LHCN-M2 (cell line): ENCODE data around the gene CMTM2. TPM values are rescaled to one million over a fixed set of nuclear protein-coding genes. Genes with fewer than 3 reads are reported as not detected.
"Not testable (repeated sequence)": the region's sequence is repeated elsewhere in the genome, so short reads cannot be mapped to it uniquely, and the experiment has no call there.

Experiments
- DNase-seq: peaks from one replicate; pipeline ENCODE4 v3.0.0-alpha.2; 2012; ENCODE audit warnings: low read depth
- total RNA-seq: library from RNA; depleted of rRNA; stranded (reverse); fragments of >200 nt; gene quantifications from 2 replicates; pipeline ENCODE4 v1.2.3, GENCODE V29; 2014

The CMTM2 gene
- total RNA-seq, 1 experiment from 2014 or later: not detected

- peak; percentile 86 for DNase-seq
Measured at GRCh38 chr16:66552286-66553177, 26.7 kb upstream of the CMTM2 start, which contains the start of gene CKLF. CKLF (plus strand) TSS chr16:66552576; CDS start chr16:66552716, 140 bp downstream.

DNA sequence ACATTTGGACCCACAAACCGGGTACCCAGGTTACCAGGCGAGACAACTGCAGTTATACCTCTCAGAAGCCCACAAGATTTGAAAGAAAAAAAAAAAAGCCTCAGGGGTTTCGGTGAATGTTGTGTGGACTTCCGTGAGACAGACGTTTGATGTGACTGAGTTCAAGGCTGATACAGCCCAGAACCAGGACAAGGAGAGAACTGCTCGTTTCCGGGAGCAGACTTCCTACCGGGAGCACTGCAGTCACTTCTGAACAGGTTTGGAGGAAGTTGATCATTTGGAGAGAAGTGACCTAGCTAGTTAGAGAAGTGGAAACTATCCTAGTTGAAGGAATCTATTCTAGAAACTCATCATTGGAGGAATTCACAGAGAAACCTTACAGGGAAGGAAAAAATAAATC, 26.0 kb upstream of the CMTM2 start:
- no peak for DNase-seq

- DNase-seq: no peak
Measured at GRCh38 chr16:66554021-66554420, 25.2 kb upstream of the CMTM2 start.

- no peak for DNase-seq
Measured at GRCh38 chr16:66554495-66554894, 24.8 kb upstream of the CMTM2 start.

DNA sequence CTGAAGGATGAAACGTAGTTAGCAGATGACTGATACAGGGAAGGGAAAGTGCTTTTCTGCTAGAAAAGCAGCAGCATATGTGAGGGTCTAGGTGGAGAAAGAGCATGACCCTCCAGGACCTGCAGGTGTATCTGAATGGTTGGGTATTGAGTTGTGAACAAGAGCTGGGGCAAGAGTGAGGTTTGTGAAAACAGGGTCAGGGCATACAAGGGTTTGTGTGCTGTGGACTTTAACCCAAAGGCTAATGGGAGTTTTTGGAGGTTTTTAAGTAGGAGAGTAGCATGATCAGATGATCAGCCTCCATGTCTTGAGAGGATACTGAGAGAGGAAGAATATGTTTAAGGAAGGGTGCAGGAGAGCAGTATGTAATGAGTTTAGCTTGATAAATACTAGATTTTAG, 19.2 kb upstream of the CMTM2 start:
- no peak for DNase-seq

- no peak for DNase-seq
Measured at GRCh38 chr16:66561381-66562080, 17.7 kb upstream of the CMTM2 start.

GRCh38 chr16:66562409-66562808, 16.9 kb upstream of the CMTM2 start:
- no peak for DNase-seq

DNA sequence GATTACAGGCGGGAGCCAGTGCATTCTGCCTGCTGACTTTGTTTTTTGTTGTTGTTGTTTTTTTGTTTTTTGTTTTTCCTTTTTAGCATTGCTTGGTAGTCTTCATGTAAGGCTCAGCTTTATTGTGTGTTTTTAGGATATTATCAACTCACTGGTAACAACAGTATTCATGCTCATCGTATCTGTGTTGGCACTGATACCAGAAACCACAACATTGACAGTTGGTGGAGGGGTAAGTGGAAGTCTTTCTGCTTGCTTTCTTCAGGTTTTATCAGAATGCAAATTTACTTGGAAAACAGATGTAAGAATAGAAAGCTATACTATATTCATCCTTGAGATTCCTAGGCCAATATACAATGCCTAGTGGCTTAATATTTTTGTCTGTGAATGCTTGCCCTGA, 16.3 kb upstream of the CMTM2 start:
- DNase-seq: no peak

DNA sequence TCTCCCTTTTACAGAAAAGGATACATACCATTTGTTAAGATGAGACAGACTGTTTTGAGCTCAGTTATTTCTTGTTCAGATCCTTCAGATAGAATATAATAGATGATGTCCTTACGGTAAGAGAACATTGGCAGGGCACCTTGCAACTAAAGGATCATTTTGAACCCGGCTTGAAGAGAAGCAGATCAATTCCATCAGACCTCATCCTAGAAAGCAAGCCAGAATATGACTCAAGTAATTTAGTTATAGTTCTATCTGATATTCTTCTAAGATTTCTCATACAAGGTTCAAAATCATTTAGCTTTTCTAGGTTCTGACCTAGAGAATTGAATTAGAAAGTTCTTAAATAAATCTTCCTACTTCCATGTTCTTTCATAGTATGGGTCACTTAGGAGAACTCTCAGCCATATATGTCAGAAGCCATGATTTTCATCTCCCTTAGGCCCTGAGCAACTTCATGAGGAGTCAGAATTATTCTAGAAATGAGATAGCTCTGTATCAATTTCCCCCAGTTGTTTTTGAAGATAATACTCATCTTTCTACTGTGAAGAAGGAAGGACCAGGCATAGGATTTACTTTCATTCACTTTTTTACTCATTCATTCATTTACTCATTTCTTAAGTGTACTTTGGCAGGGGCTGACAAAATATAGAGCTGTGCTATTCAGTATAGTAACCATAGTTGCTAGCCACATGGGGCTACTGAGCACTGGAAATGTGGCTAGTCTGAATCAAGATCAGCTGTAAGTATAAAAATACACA, 15.5 kb upstream of the CMTM2 start:
- no peak for DNase-seq

DNA sequence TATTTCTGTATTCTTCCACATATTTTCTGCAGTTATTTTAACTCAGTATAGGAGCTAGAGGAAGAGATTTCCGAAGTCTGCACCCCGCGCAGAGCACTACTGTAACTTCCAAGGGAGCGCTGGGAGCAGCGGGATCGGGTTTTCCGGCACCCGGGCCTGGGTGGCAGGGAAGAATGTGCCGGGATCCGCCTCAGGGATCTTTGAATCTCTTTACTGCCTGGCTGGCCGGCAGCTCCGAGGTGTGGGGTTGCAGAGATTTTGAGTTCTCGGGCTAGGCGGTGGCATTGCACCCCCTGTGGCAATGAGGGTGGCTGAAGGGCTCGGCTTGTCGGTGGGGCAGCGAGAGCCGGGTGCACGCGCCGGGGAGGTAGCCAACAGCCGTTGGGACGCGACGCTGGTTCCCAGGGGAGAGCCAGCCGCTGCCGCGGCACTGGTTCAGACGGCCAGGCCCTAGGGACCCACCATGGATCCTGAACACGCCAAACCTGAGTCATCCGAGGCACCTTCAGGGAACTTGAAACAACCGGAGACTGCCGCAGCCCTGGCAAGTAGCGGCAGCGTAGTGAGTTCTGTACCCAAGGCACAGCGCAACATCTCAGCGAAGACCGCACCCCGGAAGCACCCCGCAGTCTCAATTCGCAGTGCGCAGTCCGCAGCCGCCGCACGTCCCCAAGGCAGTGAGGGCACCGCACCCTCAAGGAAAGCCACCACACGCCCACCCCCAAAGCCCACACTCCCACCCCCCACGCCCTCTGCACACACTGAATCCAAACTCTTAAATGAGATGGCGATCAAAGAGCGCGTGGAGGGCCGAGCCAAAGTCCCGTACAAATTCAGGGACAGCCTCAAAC, 13.0 kb upstream of the CMTM2 start, which contains the start of gene CMTM1:
CMTM1 (plus strand) TSS at position 389 of the 851 bp plus-strand sequence; CDS start at position 464, 75 bp downstream.
- DNase-seq: no peak

DNA sequence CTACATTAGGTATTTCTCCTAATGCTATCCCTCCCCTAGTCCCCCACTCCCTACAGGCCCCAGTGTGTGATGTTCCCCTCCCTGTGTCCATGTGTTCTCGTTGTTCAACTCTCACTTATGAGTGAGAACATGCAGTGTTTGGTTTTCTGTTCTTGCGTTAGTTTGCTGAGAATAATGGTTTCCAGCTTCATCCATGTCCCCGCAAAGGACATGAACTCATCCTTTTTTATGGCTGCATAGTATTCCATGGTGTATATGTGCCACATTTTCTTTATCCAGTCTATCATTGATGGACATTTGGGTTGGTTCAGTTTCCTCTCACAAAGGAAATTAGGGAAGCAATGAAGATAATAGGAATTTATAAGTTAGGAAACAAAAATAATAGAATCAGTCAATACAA, 12.0 kb upstream of the CMTM2 start:
- DNase-seq: not testable (repeated sequence)

DNA sequence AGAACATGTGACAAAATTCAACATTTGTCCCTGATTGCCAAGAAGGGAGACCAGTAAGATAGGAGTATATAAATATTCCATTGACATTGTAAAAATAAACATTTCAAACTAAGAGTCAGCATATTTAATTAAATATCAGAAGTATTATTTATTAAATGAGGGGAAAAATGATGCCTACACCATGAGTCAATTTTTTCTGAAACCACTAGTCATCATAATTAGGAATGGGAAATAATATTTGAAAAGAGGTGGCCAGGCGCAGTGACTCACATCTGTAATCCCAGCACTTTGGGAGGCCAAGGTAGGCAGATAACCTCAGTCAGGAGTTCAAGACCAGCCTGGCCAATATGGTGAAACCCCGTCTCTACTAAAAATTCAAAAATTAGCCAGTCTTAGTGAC, 10.9 kb upstream of the CMTM2 start:
- no peak for DNase-seq

GRCh38 chr16:66569131-66569530, 10.1 kb upstream of the CMTM2 start:
- DNase-seq: peak; percentile 31

DNA sequence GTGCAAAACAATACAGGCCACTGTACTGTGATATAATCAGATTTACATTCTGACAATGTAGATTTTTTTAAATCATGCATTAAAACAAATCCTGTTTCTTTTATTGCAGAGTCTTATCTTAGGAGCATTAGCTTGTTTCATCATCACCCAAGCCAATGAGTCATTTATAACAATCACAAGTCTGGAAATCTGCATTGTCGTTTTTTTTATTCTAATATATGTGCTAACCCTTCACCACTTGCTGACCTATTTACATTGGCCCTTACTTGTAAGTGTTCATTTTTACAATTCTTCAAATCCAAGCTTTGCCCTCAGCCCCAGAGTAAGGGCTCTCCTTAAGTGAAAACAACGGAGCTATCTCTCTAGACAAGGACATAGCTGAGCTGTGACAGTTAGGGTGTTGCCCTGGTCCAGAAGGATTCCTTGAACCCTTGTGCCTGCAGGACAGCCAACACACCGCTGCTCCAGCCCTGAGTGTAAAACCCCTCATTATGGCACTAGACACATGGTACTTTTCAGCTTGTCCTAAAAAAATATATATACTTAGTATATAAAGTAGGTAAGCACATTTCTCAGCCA, 9.3 kb upstream of the CMTM2 start:
- DNase-seq: peak; percentile 44

- no peak for DNase-seq
Measured at GRCh38 chr16:66572356-66572755, 6.9 kb upstream of the CMTM2 start.

DNA sequence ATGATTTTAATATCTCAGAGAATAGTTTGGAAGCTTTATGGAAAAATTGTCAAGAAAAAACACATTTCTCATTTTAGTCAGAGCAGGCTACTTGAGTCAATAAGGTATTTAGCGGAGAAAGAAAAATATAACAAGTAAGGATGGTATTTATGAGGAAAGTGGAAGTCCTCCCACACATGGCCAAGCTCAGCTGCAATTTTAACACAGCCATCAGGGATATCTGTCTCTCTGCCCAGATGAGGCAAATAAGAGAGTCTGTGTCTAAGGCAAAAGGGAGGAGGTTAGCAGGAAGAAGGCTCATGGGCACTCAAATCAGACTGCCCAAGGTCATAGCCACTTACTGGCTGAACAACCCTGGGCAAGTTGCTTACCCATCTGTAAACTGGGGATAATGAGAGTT, 5.2 kb upstream of the CMTM2 start:
- no peak for DNase-seq

DNA sequence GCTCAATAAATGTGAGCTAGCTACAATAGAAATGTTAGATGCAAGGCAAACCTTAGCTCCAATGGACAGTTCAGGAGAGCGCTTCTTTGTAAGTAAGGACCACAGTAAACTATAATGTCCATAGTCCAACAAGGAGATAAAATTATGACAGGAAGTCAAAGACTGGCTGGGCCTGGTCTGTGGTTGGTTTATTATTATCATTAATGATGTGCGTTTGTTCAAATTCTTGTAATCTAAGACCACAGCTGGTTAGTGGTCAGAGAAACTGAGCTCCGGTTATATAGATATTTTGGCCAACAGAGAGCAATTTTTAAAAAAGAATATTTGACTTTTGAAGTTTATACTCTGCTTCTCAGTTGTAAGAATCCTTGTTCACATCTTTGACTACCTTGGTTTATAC, 4.7 kb upstream of the CMTM2 start:
- DNase-seq: no peak

DNA sequence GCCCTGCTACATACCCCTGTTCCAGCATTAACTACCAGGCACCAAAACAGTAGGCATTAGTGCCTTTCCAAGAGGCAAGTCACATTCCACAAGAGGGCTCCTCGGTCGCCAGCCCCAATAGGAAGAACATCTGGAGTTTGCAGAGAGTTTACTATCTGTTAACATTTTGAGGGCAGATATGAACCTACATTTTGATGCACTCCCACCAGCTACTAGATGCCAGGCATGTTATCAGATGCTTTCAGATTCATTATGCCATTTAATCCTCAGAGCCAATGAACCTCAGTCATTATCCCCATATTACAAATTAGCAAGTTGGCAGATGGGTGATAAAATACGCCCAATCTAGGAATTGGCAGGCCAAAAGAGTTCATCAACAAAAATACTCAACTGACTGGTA, 4.2 kb upstream of the CMTM2 start:
- DNase-seq: no peak

DNA sequence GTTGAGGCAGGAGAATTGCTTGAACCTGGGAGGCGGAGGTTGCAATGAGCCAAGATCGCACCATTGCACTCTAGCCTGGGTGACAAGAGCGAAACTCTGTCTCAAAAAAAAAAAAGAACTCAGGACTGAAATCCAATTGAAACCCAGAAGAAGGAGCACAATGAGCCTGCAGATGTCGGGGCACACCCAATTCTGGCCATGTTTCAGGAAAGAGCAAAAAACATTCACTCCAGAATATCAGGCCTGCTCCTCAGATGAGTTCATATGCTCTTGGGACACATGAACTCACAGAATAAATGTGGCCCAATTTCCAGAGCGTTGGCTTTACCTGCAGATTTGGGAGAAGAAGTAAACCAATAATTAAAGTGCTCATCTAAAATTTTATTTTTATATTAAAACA, 3.0 kb upstream of the CMTM2 start:
- no peak for DNase-seq

DNA sequence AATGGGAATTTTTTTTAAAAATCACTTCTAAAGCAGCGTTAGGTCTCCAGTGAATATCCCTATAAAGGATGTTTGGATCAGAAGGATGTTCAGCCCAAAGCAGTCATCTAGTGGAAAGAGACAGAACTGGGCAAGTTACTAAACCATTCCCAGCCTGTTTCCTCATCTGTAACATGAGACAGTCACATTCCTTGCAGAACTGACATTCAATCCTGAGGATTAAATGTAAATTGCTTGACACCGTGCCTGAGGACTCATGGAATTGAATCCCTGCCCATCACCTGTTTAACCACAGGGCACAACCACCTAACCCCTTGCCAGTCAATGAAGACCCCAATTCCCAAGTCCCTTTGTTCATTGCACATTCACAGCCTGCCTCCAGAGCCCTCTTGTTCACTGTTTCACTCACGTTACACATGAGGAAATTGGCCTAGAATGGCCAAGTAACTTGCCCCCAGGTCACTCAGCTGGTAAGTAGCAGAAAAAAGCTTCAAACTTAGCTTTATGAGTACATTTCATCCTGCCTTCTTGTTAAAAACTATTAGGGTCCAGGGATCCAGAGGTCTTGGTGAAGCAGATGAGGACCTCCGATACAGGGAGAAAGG, 1.4 kb downstream of the CMTM2 start:
- DNase-seq: peak; percentile 94
